KMS-11 (cell line): Measurements from ENCODE around the gene PNKP.
A peak's percentile ranks its signal among the peaks of the same experiment; 100 is the strongest.

ENCODE experiments used
- H2AFZ ChIP-seq: fragments of 200-600 bp; sonication (generic); 2 replicates; pipeline ENCODE4 v1.6.1; 2016; ENCODE audit warnings: antibody characterized with exemption, mixed run types, low read depth
- H3K27ac ChIP-seq: fragments of 200-600 bp; sonication (generic); 2 replicates; pipeline ENCODE4 v1.6.1; 2016; ENCODE audit warnings: mild to moderate bottlenecking, mixed run types
- H3K27me3 ChIP-seq: fragments of 200-600 bp; sonication (generic); 2 replicates; pipeline ENCODE4 v1.6.1; 2017; ENCODE audit warnings: mild to moderate bottlenecking, low read depth, mixed run types, moderate library complexity; ENCODE audit not compliant: insufficient read depth
- H3K36me3 ChIP-seq: fragments of 200-600 bp; sonication (generic); 2 replicates; pipeline ENCODE4 v1.6.1; 2017; ENCODE audit warnings: mild to moderate bottlenecking, mixed run types; ENCODE audit not compliant: insufficient read depth
- H3K4me1 ChIP-seq: fragments of 200-600 bp; sonication (generic); 2 replicates; pipeline ENCODE4 v1.6.1; 2016; ENCODE audit warnings: mild to moderate bottlenecking, low read depth, mixed run types; ENCODE audit not compliant: poor library complexity, severe bottlenecking
- H3K4me2 ChIP-seq: fragments of 200-600 bp; sonication (generic); 2 replicates; pipeline ENCODE4 v1.7.0; 2016; ENCODE audit warnings: mild to moderate bottlenecking, mixed run types
- H3K4me3 ChIP-seq: fragments of 200-600 bp; sonication (generic); IDR thresholded peaks from 2 replicates; pipeline ENCODE4 v1.6.1; 2017; ENCODE audit warnings: low read depth, low read length, mixed read lengths; ENCODE audit not compliant: insufficient read depth
- H3K79me2 ChIP-seq: fragments of 200-600 bp; sonication (generic); 2 replicates; pipeline ENCODE4 v1.6.1; 2016; ENCODE audit warnings: low read depth, mixed run types; ENCODE audit not compliant: insufficient read depth
- H3K9ac ChIP-seq: fragments of 200-600 bp; sonication (generic); 2 replicates; pipeline ENCODE4 v1.6.1; 2016; ENCODE audit warnings: mild to moderate bottlenecking, mixed run types
- H4K20me1 ChIP-seq: fragments of 200-600 bp; sonication (generic); 2 replicates; pipeline ENCODE4 v1.6.1; 2016; ENCODE audit warnings: mild to moderate bottlenecking, mixed run types; ENCODE audit not compliant: insufficient read depth
- CTCF ChIP-seq: fragments of 200-600 bp; sonication (generic); conservative IDR thresholded peaks from 2 replicates; pipeline ENCODE4 v1.6.1; 2017; ENCODE audit warnings: low read depth, mild to moderate bottlenecking, antibody characterized with exemption, low read length, moderate library complexity, mixed read lengths

Gene PNKP

GRCh38 chr19:49906879-49907564 is 39.6 kb upstream of the PNKP start:
- no peaks in the 10 kb centered on the region; the same call in 1 of the 2 replicates for H3K36me3 ChIP-seq
- H3K4me2 ChIP-seq: no peak overlapping the region
- TF ChIP-seq CTCF: no peak
- H3K79me2 ChIP-seq: no peaks in the 10 kb centered on the region; the same call in 1 of the 2 replicates
- H2AFZ ChIP-seq: no peak overlapping the region
- peaks cover 40% of the 10 kb centered on the region for H3K4me1 ChIP-seq
- H3K27me3 ChIP-seq: no peaks in the 10 kb centered on the region
- no peak overlapping the region for H3K4me3 ChIP-seq
- H3K27ac ChIP-seq: no peak overlapping the region
- H4K20me1 ChIP-seq: no peaks in the 10 kb centered on the region
- H3K9ac ChIP-seq: no peak overlapping the region

- H3K4me2 ChIP-seq: no peak overlapping the region
- H3K4me3 ChIP-seq: no peak overlapping the region
- no peaks in the 10 kb centered on the region; the same call in 1 of the 2 replicates for H3K79me2 ChIP-seq
- no peaks in the 10 kb centered on the region for H4K20me1 ChIP-seq
- H3K4me1 ChIP-seq: peaks cover 48% of the 10 kb centered on the region
- no peaks in the 10 kb centered on the region for H3K27me3 ChIP-seq
- no peak for TF ChIP-seq CTCF
- no peak overlapping the region for H3K27ac ChIP-seq
- no peak overlapping the region for H3K9ac ChIP-seq
- H2AFZ ChIP-seq: no peak overlapping the region
- no peaks in the 10 kb centered on the region; the same call in 1 of the 2 replicates for H3K36me3 ChIP-seq
Measured at GRCh38 chr19:49904136-49904535, 36.8 kb upstream of the PNKP start.

- Histone ChIP-seq H3K4me1 (peaks cover 88% of the 10 kb centered on the region), H3K27ac (peak within 1 kb of the TSS; percentile 95)
Measured at GRCh38 chr19:49896863-49897621, 29.7 kb upstream of the PNKP start, which contains the start of gene IL4I1. Gene IL4I1, minus strand, starts transcription at chr19:49896887. Its CDS starts 727 bp downstream, at chr19:49896160.

More at GRCh38 chr19:49896863-49897621, 29.7 kb upstream of the PNKP start, which contains the start of gene IL4I1:
- Histone ChIP-seq H2AFZ (peak within 1 kb of the TSS; percentile 44), H3K4me2 (peak within 1 kb of the TSS; percentile 80), H3K4me3 (no peak within 1 kb of the TSS), H4K20me1 (no peaks in the 10 kb centered on the region), H3K36me3 (no peaks in the 10 kb centered on the region), H3K27me3 (no peaks in the 10 kb centered on the region), H3K9ac (peak within 1 kb of the TSS; percentile 65), H3K79me2 (no peaks in the 10 kb centered on the region)
- TF ChIP-seq CTCF: no peak
